Measurements from ENCODE around the gene FNDC11. TPM values are rescaled to one million over a fixed set of nuclear protein-coding genes. Genes with fewer than 3 reads are reported as not detected.

FNDC11 gene
- total and polyA plus RNA-seq, 2 donors (not counting 3 experiments of a cell fraction or from before 2014, with no cell fraction given): 0.71 to 1.9 TPM

GRCh38 chr20:63538204-63539091, 15.5 kb upstream of the FNDC11 start:
- no peak overlapping the region for H3K9ac ChIP-seq (replicated peaks; ENCODE audit: extremely low read depth, insufficient read depth, low read length)
- ChIA-PET CTCF (interaction anchor here (0.6 to 5.7 kb wide), 46 partner anchors 8 to 583 kb away, joined by 3 to 89 read pairs (median 5); partner anchors contain the start of genes ARFRP1, DNAJC5, GMEB2 and HELZ2), POLR2A (interaction anchor here (0.5 to 1.5 kb wide), 6 partner anchors 10 to 506 kb away, joined by 3 to 6 read pairs (median 4); partner anchors contain the start of genes HELZ2 and TPD52L2)
- no peaks in the 10 kb centered on the region for H3K79me2 ChIP-seq (ENCODE audit: control insufficient read depth, insufficient read depth, low read length)
- H3K27ac ChIP-seq (ENCODE audit: insufficient read depth, low read depth, low read length): no peak overlapping the region
- no peaks in the 10 kb centered on the region for H3K9me3 ChIP-seq (replicated peaks; ENCODE audit: control insufficient read depth, insufficient read depth, low read length)
- H3K27me3 ChIP-seq (ENCODE audit: control insufficient read depth in 2 of 2, insufficient read depth in 2 of 2, low read length in 2 of 2): no peaks in the 10 kb centered on the region
- H3K4me3 ChIP-seq (replicated peaks in 1 of 3; ENCODE audit: insufficient read depth in 1 of 3, low read depth in 1 of 3, low read length in 3 of 3): peak overlapping the region in 1 of 3 experiments; percentile 34
- no peak overlapping the region for H3K4me2 ChIP-seq (ENCODE audit: insufficient read depth, low read length)
- BruUV-seq (replicated peaks): no TSS peak
- H2AFZ ChIP-seq (ENCODE audit: low read depth, low read length): peak overlapping the region; percentile 61
- dilution Hi-C loops (cut with MboI; ENCODE audit: extremely low pct_ligation_motif_present, low sequenced_read_pairs): no loop called here
- no peaks in the 10 kb centered on the region for H4K20me1 ChIP-seq (replicated peaks; ENCODE audit: control insufficient read depth, extremely low read depth, insufficient read depth, low read length)
- H3K4me1 ChIP-seq (ENCODE audit: control insufficient read depth, extremely low read depth, insufficient read depth, low read length): no peaks in the 10 kb centered on the region
- intact Hi-C loops (cut with micrococcal nuclease): loop anchor here (1.0 to 2.0 kb wide), 6 partner anchors 236 to 582 kb away; no protein-coding TSS in a partner anchor
- H3K36me3 ChIP-seq (ENCODE audit: control insufficient read depth in 2 of 2, extremely low read depth in 1 of 2, insufficient read depth in 2 of 2, low read length in 2 of 2): no peaks in the 10 kb centered on the region
- FAIRE-seq (peak; percentile 80), DNase-seq (ENCODE audit: low read depth, low spot score) (no peak)
- TF ChIP-seq EZH2 (IDR thresholded peaks at IDR 0.05; ENCODE audit: borderline replicate concordance, low read depth, low read length, severe bottlenecking) (no peak), POLR2A (IDR thresholded peaks at IDR 0.05; ENCODE audit: low read depth, low read length) (no peak), GATA2 (IDR thresholded peaks at IDR 0.05; ENCODE audit: insufficient read depth, insufficient read length, low read depth, low read length) (no peak), MYC (IDR thresholded peaks at IDR 0.05; ENCODE audit: low read depth, low read length) (no peak), JUN (IDR thresholded peaks at IDR 0.05; ENCODE audit: borderline replicate concordance, insufficient read depth, insufficient read length, low read depth) (no peak), FOS (IDR thresholded peaks at IDR 0.05; ENCODE audit: borderline replicate concordance, insufficient read depth, low read length) (no peak)
- no peaks in the 10 kb centered on the region for H3K9me1 ChIP-seq (replicated peaks; ENCODE audit: control insufficient read depth, extremely low read depth, insufficient read depth, low read length)

Measured in endothelial cell of umbilical vein (primary cell).